Caco-2 (cell line): Measurements from ENCODE around the gene TYROBP. TPM values are rescaled to one million over a fixed set of nuclear protein-coding genes. Genes with fewer than 3 reads are reported as not detected.

ENCODE experiments used
- BruUV-seq: library from RNA; stranded (reverse); fragments of 400-500 nt; replicated peaks from 2 replicates; lab custom pipeline; 2021; lab: Mats Ljungman, UMichigan
- CTCF ChIA-PET: fragments of 300-600 bp; sonication (Branson Sonifier 250); formaldehyde crosslinking; loops from one replicate; lab custom pipeline; 2022; ENCODE audit warnings: antibody characterized with exemption; lab: Charles Lee
- POLR2A ChIA-PET: fragments of 300-600 bp; sonication (Branson Sonifier 250); formaldehyde crosslinking; loops from one replicate; lab custom pipeline; 2022; ENCODE audit warnings: antibody characterized with exemption; lab: Charles Lee
- DNase-seq, 2 experiments: peaks; one replicate each; pipeline versions ENCODE4 v3.0.0 to v3.0.0-alpha.2; 2020 to 2022
- H3K27me3 ChIP-seq: replicated peaks from 2 replicates; pipeline ENCODE4 v1.6.0; 2011; ENCODE audit warnings: low read length; ENCODE audit not compliant: control insufficient read depth, insufficient read depth
- H3K36me3 ChIP-seq: 2 replicates; pipeline ENCODE4 v1.5.1; 2011; ENCODE audit warnings: low read length; ENCODE audit not compliant: control insufficient read depth, insufficient read depth
- H3K4me1 ChIP-seq: fragments of 250-450 bp; sonication (Bioruptor Pico); 2 replicates; pipeline ENCODE4 v1.5.1; 2020; ENCODE audit warnings: mild to moderate bottlenecking
- H3K4me3 ChIP-seq: 2 replicates; pipeline ENCODE4 v1.5.1; 2011; ENCODE audit warnings: low read depth, mild to moderate bottlenecking, control low read depth, low read length
- H3K9me3 ChIP-seq: fragments of 250-450 bp; sonication (Bioruptor Pico); 2 replicates; pipeline ENCODE4 v1.5.1; 2020; ENCODE audit warnings: mild to moderate bottlenecking, moderate library complexity
- H3K27ac Mint-ChIP-seq: one replicate; pipeline ENCODE4 v1.8.0; 2022; ENCODE audit warnings: mixed read lengths; ENCODE audit not compliant: unreplicated experiment
- H3K27me3 Mint-ChIP-seq: one replicate; pipeline ENCODE4 v1.8.0; 2022; ENCODE audit warnings: mixed read lengths; ENCODE audit not compliant: insufficient read depth, unreplicated experiment
- H3K36me3 Mint-ChIP-seq: one replicate; pipeline ENCODE4 v1.8.0; 2022; ENCODE audit warnings: mild to moderate bottlenecking, mixed read lengths; ENCODE audit not compliant: insufficient read depth, unreplicated experiment
- H3K4me1 Mint-ChIP-seq: one replicate; pipeline ENCODE4 v1.8.0; 2022; ENCODE audit warnings: low read depth, mixed read lengths; ENCODE audit not compliant: unreplicated experiment
- H3K4me3 Mint-ChIP-seq: one replicate; pipeline ENCODE4 v1.8.0; 2022; ENCODE audit warnings: mild to moderate bottlenecking, moderate library complexity, mixed read lengths; ENCODE audit not compliant: unreplicated experiment
- H3K9me3 Mint-ChIP-seq: one replicate; pipeline ENCODE4 v1.8.0; 2022; ENCODE audit warnings: mixed read lengths; ENCODE audit not compliant: unreplicated experiment
- intact Hi-C: fragments of 100-400 bp; cut with micrococcal nuclease; formaldehyde crosslinking; loops from one replicate; pipeline ENCODE4 v1.10.0; 2022; ENCODE audit not compliant: unreplicated experiment
- total RNA-seq: library from RNA; stranded (reverse); gene quantifications from 2 replicates; pipeline ENCODE4 v1.2.3, GENCODE V29; 2022
- TF ChIP-seq, protein P1 (sequence below), 2 experiments: fragments of 200-600 bp in 1 of 2; IDR thresholded peaks; 1 replicate in 1 of 2; 2 replicates in 1 of 2; pipeline versions ENCODE4 v1.5.1 to v1.8.0; 2011 to 2022; ENCODE audit warnings: antibody characterized with exemption in 1 of 2, control low read depth in 1 of 2, inconsistent platforms in 1 of 2, low read depth in 1 of 2, low read length in 1 of 2, mild to moderate bottlenecking in 1 of 2, moderate library complexity in 1 of 2; ENCODE audit not compliant: insufficient read depth in 1 of 2, severe bottlenecking in 1 of 2, unreplicated experiment in 1 of 2

The TYROBP gene
- total RNA-seq, 1 experiment from 2014 or later = not detected

DNA sequence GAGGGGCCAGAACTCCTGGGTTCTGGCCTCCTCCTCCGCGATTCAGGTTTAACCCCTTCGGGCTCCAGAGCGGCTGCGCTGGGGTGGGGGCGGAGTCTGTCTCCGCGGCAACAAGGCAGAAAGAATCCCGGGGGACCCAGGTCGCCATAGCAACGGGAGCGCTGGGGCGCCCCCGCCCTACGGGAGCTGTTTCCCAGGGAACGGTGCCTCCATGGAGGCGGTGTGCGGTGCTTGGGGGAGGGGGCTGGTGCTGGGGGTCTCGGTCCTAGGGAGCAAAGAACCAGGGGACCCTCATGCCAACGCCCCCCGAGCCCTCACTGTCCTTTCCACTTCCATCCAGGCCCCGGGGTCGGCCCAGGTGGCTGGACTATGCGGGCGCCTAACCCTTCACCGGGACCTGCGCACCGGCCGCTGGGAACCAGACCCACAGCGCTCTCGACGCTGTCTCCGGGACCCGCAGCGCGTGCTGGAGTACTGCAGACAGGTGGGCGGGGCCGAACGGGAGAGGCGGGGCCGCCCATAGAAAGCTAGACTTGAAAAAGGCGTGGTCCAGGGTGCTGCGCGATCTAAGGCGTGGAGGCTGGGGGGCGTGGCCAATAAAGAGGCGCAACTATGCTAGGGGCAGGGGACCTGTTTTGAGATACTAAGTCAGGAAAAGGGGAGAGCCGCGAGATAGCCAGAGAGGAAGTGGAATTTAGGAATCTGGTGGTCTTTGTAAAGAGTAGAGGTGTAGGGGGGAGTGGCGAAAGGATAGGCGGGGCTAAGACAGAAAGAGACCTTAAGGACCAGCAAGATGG, 38.6 kb downstream of the TYROBP start:
- H3K4me1 Mint-ChIP-seq = peaks cover 9% of the 10 kb centered on the region
- ChIA-PET POLR2A (interaction anchor here (0.6 kb wide), 1 partner anchor 47 kb away, joined by 6 read pairs; no protein-coding TSS in a partner anchor), CTCF (interaction anchor here (0.5 to 1.6 kb wide), 5 partner anchors 10 to 359 kb away, joined by 3 to 8 read pairs (median 3); no protein-coding TSS in a partner anchor)
- no TSS peak for BruUV-seq
- peak; percentile 86 to 90 for DNase-seq
- H3K36me3 ChIP-seq = no peaks in the 10 kb centered on the region; the same call in none of the 2 replicates
- no peaks in the 10 kb centered on the region for H3K36me3 Mint-ChIP-seq
- H3K27ac Mint-ChIP-seq = no peak overlapping the region
- no peaks in the 10 kb centered on the region for H3K9me3 Mint-ChIP-seq
- TF ChIP-seq, protein P1, sequence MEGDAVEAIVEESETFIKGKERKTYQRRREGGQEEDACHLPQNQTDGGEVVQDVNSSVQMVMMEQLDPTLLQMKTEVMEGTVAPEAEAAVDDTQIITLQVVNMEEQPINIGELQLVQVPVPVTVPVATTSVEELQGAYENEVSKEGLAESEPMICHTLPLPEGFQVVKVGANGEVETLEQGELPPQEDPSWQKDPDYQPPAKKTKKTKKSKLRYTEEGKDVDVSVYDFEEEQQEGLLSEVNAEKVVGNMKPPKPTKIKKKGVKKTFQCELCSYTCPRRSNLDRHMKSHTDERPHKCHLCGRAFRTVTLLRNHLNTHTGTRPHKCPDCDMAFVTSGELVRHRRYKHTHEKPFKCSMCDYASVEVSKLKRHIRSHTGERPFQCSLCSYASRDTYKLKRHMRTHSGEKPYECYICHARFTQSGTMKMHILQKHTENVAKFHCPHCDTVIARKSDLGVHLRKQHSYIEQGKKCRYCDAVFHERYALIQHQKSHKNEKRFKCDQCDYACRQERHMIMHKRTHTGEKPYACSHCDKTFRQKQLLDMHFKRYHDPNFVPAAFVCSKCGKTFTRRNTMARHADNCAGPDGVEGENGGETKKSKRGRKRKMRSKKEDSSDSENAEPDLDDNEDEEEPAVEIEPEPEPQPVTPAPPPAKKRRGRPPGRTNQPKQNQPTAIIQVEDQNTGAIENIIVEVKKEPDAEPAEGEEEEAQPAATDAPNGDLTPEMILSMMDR (IDR thresholded peaks at IDR 0.05; ENCODE audit: insufficient read depth in 1 of 2, low read depth in 1 of 2, low read length in 1 of 2, severe bottlenecking in 1 of 2, unreplicated experiment in 1 of 2) = no peak
- peaks cover 23% of the 10 kb centered on the region for H3K4me1 ChIP-seq
- H3K27me3 Mint-ChIP-seq = peaks cover 31% of the 10 kb centered on the region
- peak overlapping the region; percentile 46 for H3K4me3 ChIP-seq
- H3K9me3 ChIP-seq = no peaks in the 10 kb centered on the region
- no peaks in the 10 kb centered on the region; the same call in 1 of the 2 replicates for H3K27me3 ChIP-seq
- H3K4me3 Mint-ChIP-seq = peak overlapping the region; percentile 75
- intact Hi-C loops = loop anchor here (1.0 kb wide), 1 partner anchor 10 kb away; no protein-coding TSS in a partner anchor

DNA sequence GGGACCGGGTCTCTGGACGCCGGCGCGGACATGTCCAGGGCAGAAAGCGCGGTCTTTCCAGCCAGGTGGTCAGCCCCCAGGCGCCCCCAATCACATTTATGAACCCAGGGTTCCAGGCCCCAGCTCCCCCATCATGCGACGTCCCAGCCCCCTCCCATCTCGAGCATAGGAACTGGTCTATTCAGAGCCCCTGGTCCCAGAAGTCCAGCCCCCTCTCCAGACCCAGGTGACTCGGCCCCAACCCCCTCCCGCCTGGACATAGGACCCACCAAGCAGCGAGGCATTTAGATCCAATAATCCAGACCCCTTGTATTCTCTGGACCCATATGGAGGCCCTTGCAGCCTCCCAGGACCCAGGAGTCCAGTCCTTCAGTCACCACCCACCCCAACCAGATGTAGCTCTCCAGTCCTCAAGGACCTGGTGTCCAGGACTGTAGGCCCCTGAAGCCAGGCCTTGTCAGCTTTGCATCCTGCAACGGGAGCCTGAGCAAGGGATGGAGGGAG, 39.2 kb downstream of the TYROBP start:
- POLR2A ChIA-PET = no interaction called here
- Histone ChIP-seq H3K27me3 (no peaks in the 10 kb centered on the region; the same call in 1 of the 2 replicates), H3K4me3 (peak overlapping the region; percentile 46), H3K36me3 (no peaks in the 10 kb centered on the region; the same call in none of the 2 replicates), H3K4me1 (peaks cover 23% of the 10 kb centered on the region), H3K9me3 (no peaks in the 10 kb centered on the region)
- Mint-ChIP-seq H3K27me3 (peaks cover 29% of the 10 kb centered on the region), H3K9me3 (no peaks in the 10 kb centered on the region), H3K27ac (no peak overlapping the region), H3K4me1 (peaks cover 9% of the 10 kb centered on the region), H3K4me3 (peak overlapping the region; percentile 75), H3K36me3 (no peaks in the 10 kb centered on the region)
- CTCF ChIA-PET = interaction anchor here (0.6 to 1.1 kb wide), 3 partner anchors 28 to 62 kb away, joined by 3 to 9 read pairs (median 5); no protein-coding TSS in a partner anchor
- DNase-seq = no peak
- intact Hi-C loops = loop anchor here (1.0 kb wide), 1 partner anchor 10 kb away; no protein-coding TSS in a partner anchor
- TF ChIP-seq, protein P1 (IDR thresholded peaks at IDR 0.05; ENCODE audit: insufficient read depth in 1 of 2, low read depth in 1 of 2, low read length in 1 of 2, severe bottlenecking in 1 of 2, unreplicated experiment in 1 of 2) = no peak
- BruUV-seq = no TSS peak

DNA sequence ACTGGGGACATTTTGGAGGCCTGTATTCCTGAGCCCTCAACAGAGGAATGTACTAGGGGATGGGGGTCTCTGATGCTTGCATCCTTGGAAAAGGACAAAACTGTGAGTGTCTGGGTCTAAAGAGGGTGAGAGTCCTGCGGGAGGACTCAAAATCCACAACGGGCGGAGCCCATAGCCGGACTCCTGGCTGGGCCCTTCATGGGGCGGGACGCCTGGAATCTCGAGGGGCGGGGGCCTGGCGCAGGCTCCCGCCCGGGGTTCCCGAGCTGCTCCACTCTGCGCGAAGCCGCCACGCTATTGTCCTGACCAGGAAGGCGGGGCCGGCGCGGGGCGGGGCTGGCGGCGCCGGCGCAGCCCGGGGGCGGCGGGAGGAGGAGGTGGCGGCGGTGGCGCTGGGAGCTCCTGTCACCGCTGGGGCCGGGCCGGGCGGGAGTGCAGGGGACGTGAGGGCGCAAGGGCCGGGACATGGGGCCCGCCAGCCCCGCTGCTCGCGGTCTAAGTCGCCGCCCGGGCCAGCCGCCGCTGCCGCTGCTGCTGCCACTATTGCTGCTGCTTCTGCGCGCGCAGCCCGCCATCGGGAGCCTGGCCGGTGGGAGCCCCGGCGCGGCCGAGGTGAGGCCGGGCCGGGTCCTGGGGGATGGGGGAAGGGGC, 39.8 kb downstream of the TYROBP start, which contains the start of gene APLP1:
Gene APLP1 (plus strand): TSS at position 403 of the 651 bp plus-strand sequence. CDS start 63 bp downstream, at position 466.
- POLR2A ChIA-PET = no interaction called here
- no TSS peak for BruUV-seq

More for the DNA sequence above, 39.8 kb downstream of the TYROBP start, which contains the start of gene APLP1:
- H3K4me1 Mint-ChIP-seq = peaks cover 9% of the 10 kb centered on the region
- no peak within 1 kb of the TSS for H3K27ac Mint-ChIP-seq
- H3K9me3 Mint-ChIP-seq = no peaks in the 10 kb centered on the region
- peak within 1 kb of the TSS; percentile 75 for H3K4me3 Mint-ChIP-seq
- H3K27me3 ChIP-seq = no peaks in the 10 kb centered on the region; the same call in 1 of the 2 replicates
- peak within 1 kb of the TSS; percentile 46 for H3K4me3 ChIP-seq
- no peaks in the 10 kb centered on the region for H3K9me3 ChIP-seq
- TF ChIP-seq, protein P1 (IDR thresholded peaks at IDR 0.05; ENCODE audit: insufficient read depth in 1 of 2, low read depth in 1 of 2, low read length in 1 of 2, severe bottlenecking in 1 of 2, unreplicated experiment in 1 of 2) = no peak
- peak; percentile 77 to 83 for DNase-seq
- peaks cover 23% of the 10 kb centered on the region for H3K4me1 ChIP-seq
- H3K36me3 Mint-ChIP-seq = no peaks in the 10 kb centered on the region
- intact Hi-C loops = no loop called here
- no peaks in the 10 kb centered on the region; the same call in 1 of the 2 replicates for H3K36me3 ChIP-seq
- peaks cover 27% of the 10 kb centered on the region for H3K27me3 Mint-ChIP-seq
- CTCF ChIA-PET = interaction anchor here (0.6 to 1.1 kb wide), 4 partner anchors 28 to 220 kb away, joined by 3 to 9 read pairs (median 4); partner anchors contain the start of gene COX6B1
